A549 (cell line): ENCODE measurements around the gene EAPP. TPM values are rescaled to one million over a fixed set of nuclear protein-coding genes. Genes with fewer than 3 reads are reported as not detected.

Source experiments
- ATAC-seq, 2 experiments: fragments of 200-7000 bp in 1 of 2; fragments of >200 bp in 1 of 2; cut with Nextera tagmentation in 1 of 2; cut with Tn5 transposase in 1 of 2; 3 replicates each; pipeline versions ENCODE4 v1.8.0 to v1.9.1; 2018 to 2020; ENCODE audit warnings: mild to moderate bottlenecking in 1 of 2, moderate library complexity in 1 of 2
- CTCF ChIA-PET: fragments of 300-600 bp; sonication (Branson Sonifier 250); formaldehyde crosslinking; extraction: SDS; loops from one replicate; lab custom pipeline; 2021; ENCODE audit warnings: antibody characterized with exemption, inconsistent platforms; lab: Yijun Ruan, JAX
- POLR2A ChIA-PET: fragments of 350-600 bp; formaldehyde crosslinking; extraction: SDS; loops from one replicate; lab custom pipeline; 2021; ENCODE audit warnings: antibody characterized with exemption, inconsistent platforms; lab: Yijun Ruan, JAX
- DNase-seq, 2 experiments: peaks; one replicate each; pipeline versions ENCODE4 v3.0.0 to v3.0.0-alpha.2; 2011 to 2016; ENCODE audit warnings: low read depth in 1 of 2, low spot score in 1 of 2
- FAIRE-seq: peaks from 2 replicates; lab custom pipeline; 2011; peaks lifted over from hg19 to GRCh38; lab: Jason Lieb, UNC
- H3K27ac ChIP-seq, 2 experiments: fragments of >200 bp; sonication (Bioruptor Twin); formaldehyde crosslinking; 3 replicates each; pipeline ENCODE4 v1.5.1; 2016 to 2017
- H3K4me1 ChIP-seq: fragments of >200 bp; sonication (Bioruptor Twin); formaldehyde crosslinking; 3 replicates; pipeline ENCODE4 v1.6.1; 2016
- H3K4me2 ChIP-seq: fragments of >200 bp; sonication (Bioruptor Twin); formaldehyde crosslinking; 3 replicates; pipeline ENCODE4 v1.6.1; 2016
- H3K4me3 ChIP-seq: fragments of >200 bp; sonication (Bioruptor Twin); formaldehyde crosslinking; 3 replicates; pipeline ENCODE4 v1.5.1; 2016
- H3K9me3 ChIP-seq: fragments of >200 bp; sonication (Bioruptor Twin); formaldehyde crosslinking; 3 replicates; pipeline ENCODE4 v1.6.1; 2016
- CHD4 ChIP-seq: fragments of 200-600 bp; sonication (generic); IDR thresholded peaks from 2 replicates; pipeline ENCODE4 v1.6.1; 2016; ENCODE audit warnings: antibody characterized with exemption, mild to moderate bottlenecking, borderline replicate concordance
- ESRRA ChIP-seq: fragments of 150-350 bp; IDR thresholded peaks from 2 replicates; pipeline ENCODE4 v1.6.1; 2014; ENCODE audit warnings: mild to moderate bottlenecking, low read length, borderline replicate concordance
- FOSL2 ChIP-seq, 2 experiments: fragments of 450-650 bp in 1 of 2; fragments of >200 bp in 1 of 2; sonication (Bioruptor Twin) in 1 of 2; formaldehyde crosslinking; IDR thresholded peaks; 2 replicates each; pipeline versions ENCODE4 v1.5.0 to v1.6.1; 2016 to 2020; ENCODE audit warnings: mild to moderate bottlenecking in 1 of 2, moderate library complexity in 1 of 2
- HDAC2 ChIP-seq: fragments of 200-600 bp; sonication (generic); IDR thresholded peaks from 2 replicates; pipeline ENCODE4 v1.6.1; 2016
- HOXA7 ChIP-seq: fragments of 250-450 bp; sonication (Bioruptor Pico); IDR thresholded peaks from 2 replicates; pipeline ENCODE4 v1.5.0; 2020; ENCODE audit warnings: mild to moderate bottlenecking, moderate library complexity
- HOXB5 ChIP-seq: fragments of 250-450 bp; sonication (Bioruptor Pico); IDR thresholded peaks from 2 replicates; pipeline ENCODE4 v1.5.0; 2020; ENCODE audit warnings: mild to moderate bottlenecking, moderate library complexity
- KDM1A ChIP-seq: fragments of 200-600 bp; sonication (generic); IDR thresholded peaks from 2 replicates; pipeline ENCODE4 v1.6.1; 2016; ENCODE audit warnings: low read depth, mild to moderate bottlenecking
- MYC ChIP-seq: IDR thresholded peaks from 2 replicates; pipeline ENCODE4 v1.6.1; 2012; ENCODE audit warnings: mild to moderate bottlenecking, inconsistent platforms, low read length, improper control_type of control experiment, borderline replicate concordance
- NPAS2 ChIP-seq: fragments of 250-450 bp; sonication (Bioruptor Pico); IDR thresholded peaks from 2 replicates; pipeline ENCODE4 v1.8.0; 2022; ENCODE audit warnings: mild to moderate bottlenecking, moderate library complexity, borderline replicate concordance
- POLR2A ChIP-seq: IDR thresholded peaks from 2 replicates; pipeline ENCODE4 v1.6.1; 2012; ENCODE audit warnings: mild to moderate bottlenecking, low read length
- RNF2 ChIP-seq: fragments of 200-600 bp; sonication (generic); IDR thresholded peaks from 2 replicates; pipeline ENCODE4 v1.6.1; 2016; ENCODE audit warnings: low read depth, mild to moderate bottlenecking, antibody characterized with exemption, moderate library complexity, borderline replicate concordance
- SMC3 ChIP-seq: fragments of >200 bp; sonication (Bioruptor Twin); formaldehyde crosslinking; IDR thresholded peaks from 3 replicates; pipeline ENCODE4 v1.6.1; 2018; ENCODE audit warnings: inconsistent platforms
- SREBF2 ChIP-seq: fragments of 450-650 bp; IDR thresholded peaks from 2 replicates; pipeline ENCODE4 v1.6.1; 2014; ENCODE audit warnings: mild to moderate bottlenecking, moderate library complexity
- TFCP2L1 ChIP-seq: fragments of 250-450 bp; sonication (Bioruptor Pico); IDR thresholded peaks from 2 replicates; pipeline ENCODE4 v1.5.0; 2021; ENCODE audit warnings: mild to moderate bottlenecking
- TP53 ChIP-seq: fragments of 250-450 bp; sonication (Bioruptor Pico); IDR thresholded peaks from 2 replicates; pipeline ENCODE4 v1.5.0; 2021; ENCODE audit warnings: mild to moderate bottlenecking, moderate library complexity
- ZC3H11A ChIP-seq: fragments of 450-650 bp; IDR thresholded peaks from 2 replicates; pipeline ENCODE4 v1.6.1; 2014; ENCODE audit warnings: antibody characterized with exemption, mild to moderate bottlenecking
- ZFP36 ChIP-seq: fragments of 450-650 bp; IDR thresholded peaks from 2 replicates; pipeline ENCODE4 v1.6.1; 2014; ENCODE audit warnings: borderline replicate concordance; ENCODE audit not compliant: partially characterized antibody
- ZNF302 ChIP-seq: fragments of 250-450 bp; sonication (Bioruptor Pico); IDR thresholded peaks from 2 replicates; pipeline ENCODE4 v1.9.0; 2021; ENCODE audit warnings: inconsistent platforms, mild to moderate bottlenecking, moderate library complexity
- ZSCAN20 ChIP-seq: fragments of 250-450 bp; sonication (Bioruptor Pico); IDR thresholded peaks from 2 replicates; pipeline ENCODE4 v1.8.0; 2022; ENCODE audit warnings: mild to moderate bottlenecking, moderate library complexity
- WGBS: methylation state at CpG from one replicate; pipeline ENCODE4 v1.1.6; 2017; ENCODE audit errors: missing lambda C conversion rate; 5-methylcytosine and 5-hydroxymethylcytosine counted together
- polyA plus RNA-seq, 4 experiments: library from polyadenylated mRNA; depleted of rRNA in 3 of 4; stranded (reverse); fragments of >200 nt; fragmentation: RNase III in 1 of 4; extraction: RNeasy Plus Mini Kit Qiagen cat#74134 plus additional on column Dnase treatment in 1 of 4; gene quantifications; 2 replicates in 3 of 4; 3 replicates in 1 of 4; pipeline ENCODE4 v1.2.3, GENCODE V29; 2011 to 2017
- TF ChIP-seq, protein P1 (sequence below): IDR thresholded peaks from 2 replicates; pipeline ENCODE4 v1.6.1; 2012; ENCODE audit warnings: low read depth, borderline replicate concordance
- TF ChIP-seq, protein P2 (sequence below): fragments of 450-650 bp; IDR thresholded peaks from 2 replicates; pipeline ENCODE4 v1.6.1; 2014; ENCODE audit warnings: antibody characterized with exemption
- TF ChIP-seq, protein P3 (sequence below): fragments of 150-350 bp; IDR thresholded peaks from 2 replicates; pipeline ENCODE4 v1.6.1; 2014; ENCODE audit warnings: low read depth, mild to moderate bottlenecking, low read length
- TF ChIP-seq, protein P4 (sequence below): IDR thresholded peaks from 2 replicates; pipeline ENCODE4 v1.6.1; 2012
- TF ChIP-seq, protein P5 (sequence below): fragments of >200 bp; sonication (Bioruptor Twin); formaldehyde crosslinking; IDR thresholded peaks from 2 replicates; pipeline ENCODE4 v1.6.1; 2016

EAPP gene
- polyA plus RNA-seq, 2 of the 4 experiments (the other 2 are of a cell fraction), result 44.6 to 93.0 TPM

DNA sequence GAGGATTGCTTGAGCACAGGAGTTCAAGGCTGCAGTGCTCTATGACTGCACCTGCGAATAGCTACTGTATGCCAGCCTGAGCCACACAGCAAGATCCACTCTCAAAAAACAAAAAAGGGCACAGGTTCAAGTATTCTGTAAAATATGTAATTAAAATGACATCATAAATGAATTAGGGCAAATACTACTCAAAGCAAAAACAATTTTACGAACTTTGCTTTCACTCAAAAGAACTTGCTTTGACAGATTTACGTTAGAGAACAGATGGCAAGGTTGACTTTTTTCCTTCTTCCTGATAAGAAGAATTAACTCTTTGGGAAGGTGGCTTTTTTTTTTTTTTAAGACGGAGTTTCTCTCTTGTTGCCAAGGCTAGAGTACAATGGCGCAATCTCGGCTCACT lies 44.0 kb upstream of the EAPP start (continued):
- TF ChIP-seq HOXA7 (CRISPR knock-in tag), result no peak
- TF ChIP-seq ZFP36, result no peak
- no peak for TF ChIP-seq ZNF302 (CRISPR knock-in tag)

- Histone ChIP-seq H3K4me2 (no peak overlapping the region), H3K27ac (peak overlapping the region in 1 of 2 experiments; percentile 86; a peak in 4 of 6 replicates)
- no peak for DNase-seq
- no peak for FAIRE-seq
- CTCF ChIA-PET, result interaction anchor here (1.1 to 1.7 kb wide), 2 partner anchors 18 to 141 kb away, joined by 3 to 6 read pairs; no protein-coding TSS in a partner anchor
- no peak for TF ChIP-seq KDM1A
- TF ChIP-seq, protein P1, sequence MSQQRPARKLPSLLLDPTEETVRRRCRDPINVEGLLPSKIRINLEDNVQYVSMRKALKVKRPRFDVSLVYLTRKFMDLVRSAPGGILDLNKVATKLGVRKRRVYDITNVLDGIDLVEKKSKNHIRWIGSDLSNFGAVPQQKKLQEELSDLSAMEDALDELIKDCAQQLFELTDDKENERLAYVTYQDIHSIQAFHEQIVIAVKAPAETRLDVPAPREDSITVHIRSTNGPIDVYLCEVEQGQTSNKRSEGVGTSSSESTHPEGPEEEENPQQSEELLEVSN, result no peak
- TF ChIP-seq, protein P2, sequence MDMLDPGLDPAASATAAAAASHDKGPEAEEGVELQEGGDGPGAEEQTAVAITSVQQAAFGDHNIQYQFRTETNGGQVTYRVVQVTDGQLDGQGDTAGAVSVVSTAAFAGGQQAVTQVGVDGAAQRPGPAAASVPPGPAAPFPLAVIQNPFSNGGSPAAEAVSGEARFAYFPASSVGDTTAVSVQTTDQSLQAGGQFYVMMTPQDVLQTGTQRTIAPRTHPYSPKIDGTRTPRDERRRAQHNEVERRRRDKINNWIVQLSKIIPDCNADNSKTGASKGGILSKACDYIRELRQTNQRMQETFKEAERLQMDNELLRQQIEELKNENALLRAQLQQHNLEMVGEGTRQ, result no peak
- TF ChIP-seq, protein P3, sequence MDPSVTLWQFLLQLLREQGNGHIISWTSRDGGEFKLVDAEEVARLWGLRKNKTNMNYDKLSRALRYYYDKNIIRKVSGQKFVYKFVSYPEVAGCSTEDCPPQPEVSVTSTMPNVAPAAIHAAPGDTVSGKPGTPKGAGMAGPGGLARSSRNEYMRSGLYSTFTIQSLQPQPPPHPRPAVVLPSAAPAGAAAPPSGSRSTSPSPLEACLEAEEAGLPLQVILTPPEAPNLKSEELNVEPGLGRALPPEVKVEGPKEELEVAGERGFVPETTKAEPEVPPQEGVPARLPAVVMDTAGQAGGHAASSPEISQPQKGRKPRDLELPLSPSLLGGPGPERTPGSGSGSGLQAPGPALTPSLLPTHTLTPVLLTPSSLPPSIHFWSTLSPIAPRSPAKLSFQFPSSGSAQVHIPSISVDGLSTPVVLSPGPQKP, result no peak
- no peak for TF ChIP-seq TP53 (CRISPR knock-in tag)
- TF ChIP-seq FOSL2 (IDR thresholded peaks at IDR 0.05), result no peak
- no peak for TF ChIP-seq FOSL2 (CRISPR knock-in tag; IDR thresholded peaks at IDR 0.05)
- no peak for TF ChIP-seq RNF2
- no peak for TF ChIP-seq HOXB5 (CRISPR knock-in tag)
- TF ChIP-seq TFCP2L1, result no peak
- TF ChIP-seq POLR2A, result no peak
- TF ChIP-seq CHD4, result no peak
- TF ChIP-seq ZC3H11A, result no peak
- no peak for TF ChIP-seq HOXA7 (CRISPR knock-in tag)
- TF ChIP-seq, all 56 proteins: peak for 0
- Histone ChIP-seq H3K9me3 (no peaks in the 10 kb centered on the region), H3K4me3 (no peak overlapping the region), H3K4me1 (peaks cover 32% of the 10 kb centered on the region)
- 96% methylated on average over 11 of the region's 11 CpGs for WGBS
- ATAC-seq, result no peak
- POLR2A ChIA-PET, result no interaction called here
Measured at GRCh38 chr14:34582117-34582680, 42.7 kb upstream of the EAPP start.

DNA sequence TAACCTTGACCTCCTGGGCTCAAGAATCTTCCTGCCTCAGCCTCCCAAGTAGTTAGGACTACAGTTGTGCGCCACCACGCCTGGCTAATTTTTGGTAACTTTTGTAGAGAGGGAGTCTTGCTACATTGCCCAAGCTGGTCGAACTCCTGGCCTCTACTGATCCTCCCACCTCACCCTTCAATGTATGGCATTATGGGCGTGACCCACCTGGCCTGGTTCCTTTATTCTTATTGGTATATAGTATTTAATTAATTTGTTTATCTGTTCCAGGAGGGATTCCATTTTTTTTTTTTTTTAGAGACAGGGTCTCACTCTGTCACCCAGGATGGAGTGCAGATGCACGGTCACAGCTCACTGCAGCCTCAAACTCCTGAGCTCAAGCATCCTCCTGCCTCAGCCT lies 40.9 kb upstream of the EAPP start:
- 95% methylated on average over 5 of the region's 5 CpGs for WGBS
- no peak for DNase-seq
- TF ChIP-seq, protein P4, sequence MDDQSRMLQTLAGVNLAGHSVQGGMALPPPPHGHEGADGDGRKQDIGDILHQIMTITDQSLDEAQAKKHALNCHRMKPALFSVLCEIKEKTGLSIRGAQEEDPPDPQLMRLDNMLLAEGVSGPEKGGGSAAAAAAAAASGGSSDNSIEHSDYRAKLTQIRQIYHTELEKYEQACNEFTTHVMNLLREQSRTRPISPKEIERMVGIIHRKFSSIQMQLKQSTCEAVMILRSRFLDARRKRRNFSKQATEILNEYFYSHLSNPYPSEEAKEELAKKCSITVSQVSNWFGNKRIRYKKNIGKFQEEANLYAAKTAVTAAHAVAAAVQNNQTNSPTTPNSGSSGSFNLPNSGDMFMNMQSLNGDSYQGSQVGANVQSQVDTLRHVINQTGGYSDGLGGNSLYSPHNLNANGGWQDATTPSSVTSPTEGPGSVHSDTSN, result no peak
- H3K4me2 ChIP-seq, result peak overlapping the region; percentile 47
- no peak for ATAC-seq
- H3K9me3 ChIP-seq, result no peaks in the 10 kb centered on the region
- ChIA-PET CTCF (interaction anchor here (0.9 kb wide), 1 partner anchor 18 kb away, joined by 4 read pairs; no protein-coding TSS in a partner anchor), POLR2A (interaction anchor here (0.6 kb wide), 1 partner anchor 25 kb away, joined by 3 read pairs; no protein-coding TSS in a partner anchor)
- peaks cover 42% of the 10 kb centered on the region for H3K4me1 ChIP-seq
- no peak for FAIRE-seq
- peak overlapping the region; percentile 66 to 86; a peak in 5 of 6 replicates for H3K27ac ChIP-seq
- H3K4me3 ChIP-seq, result no peak overlapping the region

DNA sequence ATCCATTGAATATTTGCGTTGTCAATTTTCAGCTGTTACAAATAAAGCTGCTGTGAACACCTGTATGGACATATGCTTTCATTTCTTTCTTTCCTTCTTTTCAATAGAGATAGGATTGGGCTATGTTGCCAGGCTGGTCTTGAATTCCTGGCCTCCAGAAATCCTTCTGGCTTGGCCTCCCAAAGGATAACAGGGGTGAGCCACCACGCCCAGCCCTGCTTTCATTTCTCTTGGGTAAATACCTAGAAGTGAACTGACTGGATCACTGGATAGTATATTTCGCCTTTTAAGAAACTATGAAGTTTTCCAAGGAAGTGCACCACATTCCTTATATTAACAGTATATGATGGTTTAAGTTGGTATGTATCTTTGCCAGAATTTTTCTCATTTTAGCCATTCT lies 32.3 kb upstream of the EAPP start:
- H3K4me2 ChIP-seq, result no peak overlapping the region
- no peak for ATAC-seq
- H3K4me3 ChIP-seq, result no peak overlapping the region
- DNase-seq, result no peak
- POLR2A ChIA-PET, result no interaction called here
- no peaks in the 10 kb centered on the region for H3K9me3 ChIP-seq
- FAIRE-seq, result no peak
- 94% methylated on average over 3 of the region's 3 CpGs for WGBS
- CTCF ChIA-PET, result no interaction called here
- no peak overlapping the region for H3K27ac ChIP-seq
- peaks cover 6% of the 10 kb centered on the region for H3K4me1 ChIP-seq
- TF ChIP-seq MYC (no peak), SMC3 (no peak), ZFP36 (no peak), TFCP2L1 (no peak), HDAC2 (no peak), ESRRA (no peak), ZSCAN20 (CRISPR knock-in tag) (no peak), SREBF2 (no peak), NPAS2 (no peak)
- TF ChIP-seq, protein P5, sequence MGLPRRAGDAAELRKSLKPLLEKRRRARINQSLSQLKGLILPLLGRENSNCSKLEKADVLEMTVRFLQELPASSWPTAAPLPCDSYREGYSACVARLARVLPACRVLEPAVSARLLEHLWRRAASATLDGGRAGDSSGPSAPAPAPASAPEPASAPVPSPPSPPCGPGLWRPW, result no peak
